Stimulated activated CD8-positive, alpha-beta memory T cell treated with anti-CD3 and anti-CD28 coated beads, Interleukin-15, amount 100 ng/mL, for 24 hours (primary cell): ENCODE measurements around the gene SNHG17.

ENCODE experiments used
- DNase-seq: peaks from one replicate; pipeline ENCODE4 v3.0.0-alpha.2; 2020; ENCODE audit warnings: low read depth

Gene SNHG17

GRCh38 chr20:38372806-38373205, 62.3 kb downstream of the SNHG17 start:
- no peak for DNase-seq
